HepG2 (cell line): Measurements from ENCODE around the gene KCNIP4. TPM values are rescaled to one million over a fixed set of nuclear protein-coding genes. Genes with fewer than 3 reads are reported as not detected.
A peak's percentile ranks its signal among the peaks of the same experiment; 100 is the strongest.

Experiments used
- ATAC-seq: fragments of 200-7000 bp; cut with Tn5 transposase; 3 replicates; pipeline ENCODE4 v1.9.1; 2020; ENCODE audit warnings: mild to moderate bottlenecking, moderate library complexity
- BruUV-seq: library from RNA; stranded (reverse); fragments of 400-500 nt; replicated peaks from 2 replicates; lab custom pipeline; 2021; lab: Mats Ljungman, UMichigan
- CTCF ChIA-PET: fragments of 300-600 bp; formaldehyde crosslinking; extraction: SDS; loops from one replicate; lab custom pipeline; 2021; ENCODE audit warnings: low total read pairs, inconsistent platforms, low intra/inter-chr PET ratio; lab: Yijun Ruan, JAX
- POLR2A ChIA-PET: fragments of 350-600 bp; sonication (Branson Sonifier 250); formaldehyde crosslinking; loops from one replicate; lab custom pipeline; 2020; ENCODE audit warnings: antibody characterized with exemption, inconsistent platforms; lab: Yijun Ruan, JAX
- DNase-seq: peaks from one replicate; pipeline ENCODE4 v3.0.0-alpha.2; 2015; ENCODE audit warnings: low spot score
- FAIRE-seq: peaks from 3 replicates; lab custom pipeline; 2011; peaks lifted over from hg19 to GRCh38; lab: Jason Lieb, UNC
- H2AFZ ChIP-seq: one replicate; pipeline ENCODE4 v1.6.1; 2011; ENCODE audit warnings: low read length, inconsistent platforms
- H3K27ac ChIP-seq: fragments of 300-600 bp; 3 replicates; pipeline ENCODE4 v1.8.0; 2011; ENCODE audit warnings: mixed run types, mild to moderate bottlenecking, mixed read lengths, low read length, inconsistent platforms; ENCODE audit not compliant: insufficient read depth; ENCODE audit errors: extremely low read length
- H3K27me3 ChIP-seq, 2 experiments: fragments of 200-600 bp in 1 of 2; 2 replicates in 1 of 2; 3 replicates in 1 of 2; pipeline versions ENCODE4 v1.6.0 to v1.8.0; 2011; ENCODE audit warnings: low read length in 2 of 2, mild to moderate bottlenecking in 2 of 2, moderate library complexity in 2 of 2, inconsistent platforms in 1 of 2; ENCODE audit not compliant: insufficient read depth in 2 of 2, control insufficient read depth in 1 of 2
- H3K36me3 ChIP-seq, 2 experiments: fragments of 200-600 bp in 1 of 2; replicated peaks in 1 of 2; 2 replicates in 1 of 2; 3 replicates in 1 of 2; pipeline versions ENCODE4 v1.5.1 to v1.8.0; 2011; ENCODE audit warnings: low read length in 2 of 2, inconsistent platforms in 1 of 2; ENCODE audit not compliant: insufficient read depth in 2 of 2, control insufficient read depth in 1 of 2
- H3K4me1 ChIP-seq: 2 replicates; pipeline ENCODE4 v1.5.1; 2012; ENCODE audit warnings: low read length, inconsistent platforms; ENCODE audit not compliant: insufficient read depth
- H3K4me2 ChIP-seq: 2 replicates; pipeline ENCODE4 v1.6.0; 2011; ENCODE audit warnings: low read depth, low read length, inconsistent platforms
- H3K4me3 ChIP-seq, 3 experiments: fragments of 200-600 bp in 1 of 3; sonication (generic), shearing (Covaris generic) in 1 of 3; replicated peaks in 1 of 3; 2 replicates each; pipeline ENCODE4 v1.5.1; 2011 to 2016; ENCODE audit warnings: low read length in 3 of 3, inconsistent platforms in 2 of 3, low read depth in 2 of 3, mild to moderate bottlenecking in 2 of 3, control low read depth in 1 of 3, mixed read lengths in 1 of 3; ENCODE audit not compliant: insufficient read depth in 1 of 3
- H3K79me2 ChIP-seq: one replicate; pipeline ENCODE4 v1.6.1; 2011; ENCODE audit warnings: low read length, inconsistent platforms; ENCODE audit not compliant: insufficient read depth
- H3K9ac ChIP-seq: 2 replicates; pipeline ENCODE4 v1.6.0; 2011; ENCODE audit warnings: mild to moderate bottlenecking, low read depth, low read length, inconsistent platforms; ENCODE audit not compliant: insufficient read depth
- H3K9me3 ChIP-seq: 2 replicates; pipeline ENCODE4 v1.5.1; 2012; ENCODE audit warnings: mild to moderate bottlenecking, low read length
- H4K20me1 ChIP-seq: 2 replicates; pipeline ENCODE4 v1.6.0; 2011; ENCODE audit warnings: inconsistent platforms, mild to moderate bottlenecking, low read length, moderate library complexity; ENCODE audit not compliant: insufficient read depth
- MAFF ChIP-seq: IDR thresholded peaks from 2 replicates; pipeline ENCODE4 v1.6.1; 2011; ENCODE audit warnings: low read depth, low read length, improper control_type of control experiment
- MAFK ChIP-seq, 2 experiments: IDR thresholded peaks in 1 of 2; conservative IDR thresholded peaks in 1 of 2; 2 replicates each; pipeline ENCODE4 v1.6.1; 2011; ENCODE audit warnings: improper control_type of control experiment in 2 of 2, low read length in 2 of 2
- MIXL1 ChIP-seq: IDR thresholded peaks from 2 replicates; pipeline ENCODE4 v1.6.1; 2016
- PHF21A ChIP-seq: sonication (generic); formaldehyde crosslinking; IDR thresholded peaks from 2 replicates; pipeline ENCODE4 v1.5.0; 2020; ENCODE audit warnings: mild to moderate bottlenecking, missing genetic modification reagents
- SOX13 ChIP-seq, 3 experiments: fragments of 450-650 bp in 1 of 3; sonication (generic) in 1 of 3; formaldehyde crosslinking in 1 of 3; IDR thresholded peaks in 2 of 3; conservative IDR thresholded peaks in 1 of 3; 2 replicates each; pipeline versions ENCODE4 v1.5.0 to v1.6.1; 2016 to 2020; ENCODE audit warnings: antibody characterized with exemption in 1 of 3, mild to moderate bottlenecking in 1 of 3, missing compliant biosample characterization in 1 of 3, missing genetic modification reagents in 1 of 3, moderate library complexity in 1 of 3
- TARDBP ChIP-seq: sonication (generic); formaldehyde crosslinking; IDR thresholded peaks from 2 replicates; pipeline ENCODE4 v1.8.0; 2022; ENCODE audit warnings: mild to moderate bottlenecking, missing genetic modification reagents
- ZNF317 ChIP-seq: sonication (generic); formaldehyde crosslinking; IDR thresholded peaks from 2 replicates; pipeline ENCODE4 v1.5.0; 2020; ENCODE audit warnings: mild to moderate bottlenecking, missing genetic modification reagents
- ZNF335 ChIP-seq: sonication (generic); formaldehyde crosslinking; IDR thresholded peaks from 2 replicates; pipeline ENCODE4 v1.4.0; 2020; ENCODE audit warnings: missing genetic modification reagents
- WGBS: methylation state at CpG from one replicate; pipeline ENCODE4 v1.1.6; 2017; ENCODE audit warnings: low lambda C conversion rate; 5-methylcytosine and 5-hydroxymethylcytosine counted together
- in situ Hi-C: cut with HindIII; loops from 2 replicates; pipeline ENCODE4 v1.10.0; 2017; ENCODE audit warnings: low pct_unique_long_range_greater_than_20kb; ENCODE audit not compliant: extremely low pct_ligation_motif_present
- intact Hi-C: fragments of 100-400 bp; cut with micrococcal nuclease; formaldehyde crosslinking; loops from one replicate; pipeline ENCODE4 v1.10.0; 2022; ENCODE audit not compliant: unreplicated experiment
- polyA plus RNA-seq, 8 experiments: library from polyadenylated mRNA; depleted of rRNA in 3 of 8; stranded (reverse) in 7 of 8; unstranded in 1 of 8; fragments of >200 nt; fragmentation: Illumina TruSeq in 4 of 8; extraction: Trizol in 4 of 8; gene quantifications; 2 replicates each; pipeline versions ENCODE4 v1.2.1 to v1.2.3, GENCODE V29; 2011 to 2016; ENCODE audit warnings: low read depth in 4 of 8, missing spikeins in 1 of 8, mixed read lengths in 1 of 8; ENCODE audit not compliant: insufficient read depth in 1 of 8
- total RNA-seq, 5 experiments: library from RNA; depleted of rRNA; stranded (reverse); fragments of >200 nt; fragmentation: Illumina TruSeq; extraction: Trizol; gene quantifications; 2 replicates each; pipeline ENCODE4 v1.2.3, GENCODE V29; 2016; ENCODE audit warnings: low read depth in 1 of 5

The KCNIP4 gene
- total and polyA plus RNA-seq, 2 of the 13 experiments (the other 11 are each of a cell fraction or from before 2014, with no cell fraction given) = 0.09 TPM; not detected in 1

- H3K27ac ChIP-seq = no peak overlapping the region
- H4K20me1 ChIP-seq = no peaks in the 10 kb centered on the region
- H3K4me1 ChIP-seq = no peaks in the 10 kb centered on the region
- no peak overlapping the region for H3K9ac ChIP-seq
- peak; percentile 2 for DNase-seq
- ChIA-PET POLR2A (no interaction called here), CTCF (no interaction called here)
- no peaks in the 10 kb centered on the region for H3K27me3 ChIP-seq
- no peak for FAIRE-seq
- H3K4me2 ChIP-seq = no peak overlapping the region
- no peak for ATAC-seq
- no peaks in the 10 kb centered on the region for H3K36me3 ChIP-seq
- no TSS peak for BruUV-seq
- no peak for TF ChIP-seq SOX13 (IDR thresholded peaks at IDR 0.05)
- TF ChIP-seq SOX13 (CRISPR knock-in tag; conservative IDR thresholded peaks at IDR 0.05 in 1 of 2, IDR thresholded peaks at IDR 0.05 in 1 of 2) = peak in 1 of 2 experiments; percentile 61; a peak in 1 of 4 replicates
- TF ChIP-seq PHF21A = no peak
- intact Hi-C loops (no loop called here), in situ Hi-C loops (no loop called here)
- no peak overlapping the region for H2AFZ ChIP-seq
- 8% methylated on average over 2 of the region's 2 CpGs for WGBS
- H3K4me3 ChIP-seq = no peak overlapping the region
- no peaks in the 10 kb centered on the region for H3K79me2 ChIP-seq
- peaks cover 17% of the 10 kb centered on the region; the same call in 1 of the 2 replicates for H3K9me3 ChIP-seq
Measured at GRCh38 chr4:21242163-21242562, 706.4 kb downstream of the KCNIP4 start.

- POLR2A ChIA-PET = no interaction called here
- H2AFZ ChIP-seq = no peak overlapping the region
- H4K20me1 ChIP-seq = no peaks in the 10 kb centered on the region
- no peaks in the 10 kb centered on the region for H3K79me2 ChIP-seq
- H3K4me3 ChIP-seq = no peak overlapping the region
- TF ChIP-seq MAFK (conservative IDR thresholded peaks at IDR 0.05 in 1 of 2, IDR thresholded peaks at IDR 0.05 in 1 of 2; ENCODE audit: low read length in 2 of 2) = peak; percentile 66 to 82
- TF ChIP-seq MAFF = peak; percentile 67
- no peak for TF ChIP-seq TARDBP
- TF ChIP-seq ZNF317 = peak; percentile 92
- TF ChIP-seq MIXL1 (CRISPR knock-in tag) = no peak
- no peak for TF ChIP-seq ZNF335
- in situ Hi-C loops = no loop called here
- no peaks in the 10 kb centered on the region for H3K27me3 ChIP-seq
- H3K4me1 ChIP-seq = no peaks in the 10 kb centered on the region
- intact Hi-C loops = no loop called here
- no peak for FAIRE-seq
- CTCF ChIA-PET = no interaction called here
- no peak for ATAC-seq
- no TSS peak for BruUV-seq
- DNase-seq = no peak
- H3K9me3 ChIP-seq = peaks cover 48% of the 10 kb centered on the region
- no peaks in the 10 kb centered on the region for H3K36me3 ChIP-seq
- no peak overlapping the region for H3K4me2 ChIP-seq
- H3K27ac ChIP-seq = no peak overlapping the region
- no peak overlapping the region for H3K9ac ChIP-seq
- 3% methylated on average over 2 of the region's 2 CpGs for WGBS
Measured at GRCh38 chr4:21226637-21227538, 721.7 kb downstream of the KCNIP4 start.
